CD4-positive, alpha-beta T cell treated with Interleukin-17A for 4 hours (primary cell): ENCODE results near the gene RDH12.

Source experiments
- DNase-seq: peaks from one replicate; pipeline ENCODE4 v3.0.0-alpha.2; 2020; ENCODE audit warnings: mixed read lengths

The RDH12 gene

GRCh38 chr14:67749341-67750084, 47.8 kb downstream of the RDH12 start:
- DNase-seq: no peak

GRCh38 chr14:67756496-67756895, 54.8 kb downstream of the RDH12 start:
- DNase-seq: no peak

- no peak for DNase-seq
These were observed 55.5 kb downstream of the RDH12 start for GRCh38 chr14:67757175-67757574.

- no peak for DNase-seq
These were observed 58.2 kb downstream of the RDH12 start for GRCh38 chr14:67759916-67760315.

GRCh38 chr14:67762051-67762450, 60.4 kb downstream of the RDH12 start:
- no peak for DNase-seq

- no peak for DNase-seq
These were observed 61.6 kb downstream of the RDH12 start for GRCh38 chr14:67763158-67763822.

GRCh38 chr14:67764496-67764895, 62.8 kb downstream of the RDH12 start:
- no peak for DNase-seq

- no peak for DNase-seq
These were observed 63.6 kb downstream of the RDH12 start for GRCh38 chr14:67765192-67765834.

GRCh38 chr14:67766035-67766680, 64.5 kb downstream of the RDH12 start:
- DNase-seq: no peak

- DNase-seq: no peak
These were observed 66.5 kb downstream of the RDH12 start for GRCh38 chr14:67768219-67768618.

- DNase-seq: no peak
These were observed 72.2 kb downstream of the RDH12 start for GRCh38 chr14:67773844-67774377.

- no peak for DNase-seq
These were observed 75.1 kb downstream of the RDH12 start for GRCh38 chr14:67776653-67777322.

GRCh38 chr14:67778792-67779191, 77.1 kb downstream of the RDH12 start:
- DNase-seq: no peak

- no peak for DNase-seq
These were observed 80.4 kb downstream of the RDH12 start for GRCh38 chr14:67782090-67782489.
